HL-60 (cell line): ENCODE results near the gene RPUSD3.

Experiments
- DNase-seq, 2 experiments: peaks; one replicate each; pipeline ENCODE4 v3.0.0-alpha.2; 2010 to 2020; ENCODE audit warnings: low read depth in 1 of 2, low spot score in 1 of 2
- H3K27ac ChIP-seq: fragments of 250-450 bp; sonication (Bioruptor Pico); replicated peaks from 2 replicates; pipeline ENCODE4 v1.5.1; 2020; ENCODE audit warnings: mild to moderate bottlenecking, moderate library complexity
- H3K27me3 ChIP-seq: fragments of 250-450 bp; sonication (Bioruptor Pico); 2 replicates; pipeline ENCODE4 v1.5.1; 2021; ENCODE audit warnings: mild to moderate bottlenecking, moderate library complexity; ENCODE audit not compliant: insufficient read depth, poor library complexity, severe bottlenecking
- H3K4me3 ChIP-seq: replicated peaks from 2 replicates; pipeline ENCODE4 v1.5.1; 2011; ENCODE audit warnings: mild to moderate bottlenecking, control low read depth, low read length; ENCODE audit not compliant: insufficient read depth
- CTCF ChIP-seq: IDR thresholded peaks from one replicate; pipeline ENCODE4 v1.5.1; 2011; ENCODE audit warnings: low read length, control low read depth, inconsistent platforms; ENCODE audit not compliant: insufficient read depth
- GABPA ChIP-seq: IDR thresholded peaks from 2 replicates; pipeline ENCODE4 v1.6.1; 2012; ENCODE audit warnings: low read depth
- POLR2AphosphoS5 ChIP-seq: IDR thresholded peaks from 2 replicates; pipeline ENCODE4 v1.6.1; 2012; ENCODE audit warnings: low read depth
- REST ChIP-seq: IDR thresholded peaks from 2 replicates; pipeline ENCODE4 v1.6.1; 2012; ENCODE audit warnings: low read depth; ENCODE audit not compliant: insufficient replicate concordance
- SPI1 ChIP-seq: IDR thresholded peaks from 2 replicates; pipeline ENCODE4 v1.6.1; 2012; ENCODE audit warnings: low read depth, mild to moderate bottlenecking, borderline replicate concordance

Gene RPUSD3

GRCh38 chr3:9817436-9817835 is 26.4 kb downstream of the RPUSD3 start:
- Histone ChIP-seq H3K27me3 (no peaks in the 10 kb centered on the region), H3K4me3 (no peak overlapping the region), H3K27ac (no peak overlapping the region)
- TF ChIP-seq POLR2AphosphoS5 (no peak), CTCF (no peak), SPI1 (no peak), REST (no peak), GABPA (no peak)
- no peak for DNase-seq

GRCh38 chr3:9815986-9816385 is 27.8 kb downstream of the RPUSD3 start:
- no peaks in the 10 kb centered on the region for H3K27me3 ChIP-seq
- H3K27ac ChIP-seq = no peak overlapping the region
- TF ChIP-seq SPI1 (no peak), POLR2AphosphoS5 (no peak), REST (no peak), GABPA (no peak), CTCF (no peak)
- no peak for DNase-seq
- no peak overlapping the region for H3K4me3 ChIP-seq

- H3K27ac ChIP-seq = no peak overlapping the region
- no peak for DNase-seq
- TF ChIP-seq SPI1 (no peak), GABPA (no peak), POLR2AphosphoS5 (no peak), CTCF (no peak), REST (no peak)
- no peak overlapping the region for H3K4me3 ChIP-seq
- H3K27me3 ChIP-seq = no peaks in the 10 kb centered on the region
Observed at GRCh38 chr3:9812870-9813483, 30.8 kb downstream of the RPUSD3 start.
